GM21423 (cell line): Measurements from ENCODE around the gene MTOR.
"Not testable (repeated sequence)": the region's sequence is repeated elsewhere in the genome, so short reads cannot be mapped to it uniquely, and the experiment has no call there.

Experiments used
- ATAC-seq: cut with Tn5 transposase; IDR thresholded peaks from one replicate; pipeline ENCODE4 v1.9.1; 2021; ENCODE audit warnings: mild to moderate bottlenecking, moderate library complexity; ENCODE audit not compliant: unreplicated experiment

MTOR gene

GRCh38 chr1:11125931-11126330 is 136.4 kb downstream of the MTOR start:
- no peak for ATAC-seq

- no peak for ATAC-seq
Observed at GRCh38 chr1:11124965-11125364, 137.4 kb downstream of the MTOR start.

- ATAC-seq, result no peak
Observed at GRCh38 chr1:11116318-11116717, 146.0 kb downstream of the MTOR start.

- no peak for ATAC-seq
Observed at GRCh38 chr1:11114966-11115365, 147.4 kb downstream of the MTOR start.

- ATAC-seq, result no peak
Observed at GRCh38 chr1:11109047-11109760, 153.1 kb downstream of the MTOR start.

- ATAC-seq, result no peak
Observed at GRCh38 chr1:11107599-11107998, 154.8 kb downstream of the MTOR start.

- ATAC-seq, result no peak
Observed at GRCh38 chr1:11105586-11105985, 156.8 kb downstream of the MTOR start.

GRCh38 chr1:11101347-11101746 is 161.0 kb downstream of the MTOR start:
- ATAC-seq, result no peak

- not testable (repeated sequence) for ATAC-seq
Observed at GRCh38 chr1:11100806-11101205, 161.5 kb downstream of the MTOR start.

GRCh38 chr1:11100149-11100493 is 162.2 kb downstream of the MTOR start:
- no peak for ATAC-seq

- peak; percentile 95 for ATAC-seq
Observed at GRCh38 chr1:11099310-11100148, 162.8 kb downstream of the MTOR start, which contains the start of gene EXOSC10. Gene EXOSC10, minus strand, starts transcription at chr1:11099869. Its CDS starts 38 bp downstream, at chr1:11099831.

- no peak for ATAC-seq
Observed at GRCh38 chr1:11098931-11099309, 163.4 kb downstream of the MTOR start.

- not testable (repeated sequence) for ATAC-seq
Observed at GRCh38 chr1:11083784-11084183, 178.6 kb downstream of the MTOR start.

GRCh38 chr1:11080931-11081330 is 181.4 kb downstream of the MTOR start:
- no peak for ATAC-seq

- no peak for ATAC-seq
Observed at GRCh38 chr1:11078631-11079030, 183.7 kb downstream of the MTOR start.

- not testable (repeated sequence) for ATAC-seq
Observed at GRCh38 chr1:11073398-11073797, 189.0 kb downstream of the MTOR start.

- no peak for ATAC-seq
Observed at GRCh38 chr1:11072216-11072917, 190.0 kb downstream of the MTOR start.

- no peak for ATAC-seq
Observed at GRCh38 chr1:11071463-11072215, 190.7 kb downstream of the MTOR start.

- no peak for ATAC-seq
Observed at GRCh38 chr1:11070876-11071275, 191.5 kb downstream of the MTOR start.

GRCh38 chr1:11068600-11069473 is 193.5 kb downstream of the MTOR start:
- no peak for ATAC-seq
